SK-N-SH treated with all-trans-retinoic acid at 6 μM for 48 hours (cell line): ENCODE results near the gene UBE4A.

Experiments used
- ATAC-seq: fragments of 200-7000 bp; cut with Tn5 transposase; 3 replicates; pipeline ENCODE4 v1.9.1; 2020; ENCODE audit warnings: mild to moderate bottlenecking, moderate library complexity
- ARNTL ChIP-seq: fragments of 450-650 bp; formaldehyde crosslinking; IDR thresholded peaks from 2 replicates; pipeline ENCODE4 v1.5.0; 2020; ENCODE audit warnings: low read depth, mild to moderate bottlenecking, moderate library complexity, borderline replicate concordance
- BACH2 ChIP-seq: fragments of 250-450 bp; sonication (Bioruptor Pico); IDR thresholded peaks from 2 replicates; pipeline ENCODE4 v1.9.0; 2021; ENCODE audit warnings: mild to moderate bottlenecking, borderline replicate concordance
- CREB5 ChIP-seq: fragments of 250-450 bp; sonication (Bioruptor Pico); IDR thresholded peaks from 2 replicates; pipeline ENCODE4 v1.5.1; 2020; ENCODE audit warnings: low read depth, mild to moderate bottlenecking, moderate library complexity
- CSDC2 ChIP-seq: fragments of 250-450 bp; sonication (Bioruptor Pico); IDR thresholded peaks from 2 replicates; pipeline ENCODE4 v1.5.0; 2020; ENCODE audit warnings: mild to moderate bottlenecking, moderate library complexity
- CSRNP3 ChIP-seq: fragments of 250-450 bp; sonication (Bioruptor Pico); IDR thresholded peaks from 2 replicates; pipeline ENCODE4 v1.5.1; 2021; ENCODE audit warnings: mild to moderate bottlenecking, moderate library complexity
- ESRRG ChIP-seq: fragments of 250-450 bp; sonication (Bioruptor Pico); IDR thresholded peaks from 2 replicates; pipeline ENCODE4 v1.6.1; 2021; ENCODE audit warnings: mild to moderate bottlenecking
- OSR1 ChIP-seq: fragments of 250-450 bp; sonication (Bioruptor Pico); IDR thresholded peaks from 2 replicates; pipeline ENCODE4 v1.8.0; 2022; ENCODE audit warnings: moderate library complexity, mild to moderate bottlenecking, inconsistent platforms
- PPARA ChIP-seq: fragments of 250-450 bp; sonication (Bioruptor Pico); IDR thresholded peaks from 2 replicates; pipeline ENCODE4 v1.5.0; 2020; ENCODE audit warnings: mild to moderate bottlenecking, borderline replicate concordance
- SNAI2 ChIP-seq: fragments of 250-450 bp; sonication (Bioruptor Pico); IDR thresholded peaks from 2 replicates; pipeline ENCODE4 v1.5.0; 2020; ENCODE audit warnings: mild to moderate bottlenecking, moderate library complexity
- TCF4 ChIP-seq: fragments of 250-450 bp; sonication (Bioruptor Pico); IDR thresholded peaks from 2 replicates; pipeline ENCODE4 v1.8.0; 2021; ENCODE audit warnings: mild to moderate bottlenecking, moderate library complexity, borderline replicate concordance
- TOX ChIP-seq: fragments of 250-450 bp; sonication (Bioruptor Pico); IDR thresholded peaks from 2 replicates; pipeline ENCODE4 v1.8.0; 2021; ENCODE audit warnings: mild to moderate bottlenecking, moderate library complexity, borderline replicate concordance
- ZC3H10 ChIP-seq: fragments of 250-450 bp; sonication (Bioruptor Pico); IDR thresholded peaks from 2 replicates; pipeline ENCODE4 v1.5.1; 2021; ENCODE audit warnings: mild to moderate bottlenecking, moderate library complexity
- ZFP30 ChIP-seq: fragments of 450-650 bp; formaldehyde crosslinking; IDR thresholded peaks from 2 replicates; pipeline ENCODE4 v1.5.0; 2022; ENCODE audit warnings: mild to moderate bottlenecking, moderate library complexity
- ZNF565 ChIP-seq: fragments of 450-650 bp; formaldehyde crosslinking; conservative IDR thresholded peaks from 2 replicates; pipeline ENCODE4 v1.5.0; 2020; ENCODE audit warnings: low read depth, mild to moderate bottlenecking, moderate library complexity
- ZNF70 ChIP-seq: fragments of 450-650 bp; formaldehyde crosslinking; IDR thresholded peaks from 2 replicates; pipeline ENCODE4 v1.5.0; 2020; ENCODE audit warnings: mild to moderate bottlenecking, moderate library complexity
- ZNF8 ChIP-seq: fragments of 450-650 bp; formaldehyde crosslinking; IDR thresholded peaks from 2 replicates; pipeline ENCODE4 v1.5.0; 2020; ENCODE audit warnings: mild to moderate bottlenecking, moderate library complexity
- TF ChIP-seq, protein P1 (sequence below): fragments of 250-450 bp; sonication (Bioruptor Pico); IDR thresholded peaks from 2 replicates; pipeline ENCODE4 v1.8.0; 2021; ENCODE audit warnings: low read depth, mild to moderate bottlenecking, moderate library complexity, borderline replicate concordance
- TF ChIP-seq, protein P2 (sequence below): fragments of 250-450 bp; sonication (Bioruptor Pico); IDR thresholded peaks from 2 replicates; pipeline ENCODE4 v1.8.0; 2020; ENCODE audit warnings: mild to moderate bottlenecking, moderate library complexity, borderline replicate concordance

The UBE4A gene

GRCh38 chr11:118342503-118343161 is 16.8 kb upstream of the UBE4A start, which contains the start of gene CD3D (continued):
- no peak for TF ChIP-seq TOX (CRISPR knock-in tag)
- no peak for TF ChIP-seq ESRRG (CRISPR knock-in tag)

- TF ChIP-seq ZC3H10 (CRISPR knock-in tag) (no peak), ZFP30 (no peak), BACH2 (CRISPR knock-in tag) (no peak), ZNF8 (CRISPR knock-in tag) (no peak), PPARA (no peak)
- TF ChIP-seq, protein P1, sequence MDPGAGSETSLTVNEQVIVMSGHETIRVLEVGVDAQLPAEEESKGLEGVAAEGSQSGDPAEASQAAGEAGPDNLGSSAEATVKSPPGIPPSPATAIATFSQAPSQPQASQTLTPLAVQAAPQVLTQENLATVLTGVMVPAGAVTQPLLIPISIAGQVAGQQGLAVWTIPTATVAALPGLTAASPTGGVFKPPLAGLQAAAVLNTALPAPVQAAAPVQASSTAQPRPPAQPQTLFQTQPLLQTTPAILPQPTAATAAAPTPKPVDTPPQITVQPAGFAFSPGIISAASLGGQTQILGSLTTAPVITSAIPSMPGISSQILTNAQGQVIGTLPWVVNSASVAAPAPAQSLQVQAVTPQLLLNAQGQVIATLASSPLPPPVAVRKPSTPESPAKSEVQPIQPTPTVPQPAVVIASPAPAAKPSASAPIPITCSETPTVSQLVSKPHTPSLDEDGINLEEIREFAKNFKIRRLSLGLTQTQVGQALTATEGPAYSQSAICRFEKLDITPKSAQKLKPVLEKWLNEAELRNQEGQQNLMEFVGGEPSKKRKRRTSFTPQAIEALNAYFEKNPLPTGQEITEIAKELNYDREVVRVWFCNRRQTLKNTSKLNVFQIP (CRISPR knock-in tag) = no peak
- ATAC-seq = no peak
Measured at GRCh38 chr11:118343248-118343647, 16.2 kb upstream of the UBE4A start.

DNA sequence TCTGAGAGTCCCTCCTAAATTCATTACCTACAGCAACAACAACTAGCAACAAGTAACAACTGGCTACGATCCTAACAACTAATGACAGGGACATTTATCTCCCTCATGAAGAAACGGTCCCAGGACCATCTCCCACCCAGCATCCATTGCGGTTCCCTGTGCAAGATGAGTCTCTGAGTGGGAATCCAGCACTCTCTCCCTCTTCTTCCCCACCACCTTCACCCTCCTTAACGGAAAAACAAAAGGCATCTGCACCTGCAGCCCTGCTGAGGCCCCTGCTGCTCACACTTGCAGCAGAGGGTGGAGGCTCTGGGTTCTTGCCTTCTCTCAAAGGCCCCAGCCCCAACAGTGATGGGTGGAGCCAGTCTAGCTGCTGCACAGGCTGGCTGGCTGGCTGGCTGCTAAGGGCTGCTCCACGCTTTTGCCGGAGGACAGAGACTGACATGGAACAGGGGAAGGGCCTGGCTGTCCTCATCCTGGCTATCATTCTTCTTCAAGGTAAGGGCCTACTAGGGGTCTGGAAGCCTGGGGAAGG is 15.4 kb upstream of the UBE4A start, which contains the start of gene CD3G:
CD3G (plus strand) TSS at position 364 of the 535 bp plus-strand sequence; CDS start at position 444, 80 bp downstream.
- no peak for TF ChIP-seq CSDC2 (CRISPR knock-in tag)
- TF ChIP-seq CSRNP3 = no peak
- no peak for TF ChIP-seq ZNF565 (CRISPR knock-in tag)
- TF ChIP-seq CREB5 (CRISPR knock-in tag) = no peak
- TF ChIP-seq, protein P2, sequence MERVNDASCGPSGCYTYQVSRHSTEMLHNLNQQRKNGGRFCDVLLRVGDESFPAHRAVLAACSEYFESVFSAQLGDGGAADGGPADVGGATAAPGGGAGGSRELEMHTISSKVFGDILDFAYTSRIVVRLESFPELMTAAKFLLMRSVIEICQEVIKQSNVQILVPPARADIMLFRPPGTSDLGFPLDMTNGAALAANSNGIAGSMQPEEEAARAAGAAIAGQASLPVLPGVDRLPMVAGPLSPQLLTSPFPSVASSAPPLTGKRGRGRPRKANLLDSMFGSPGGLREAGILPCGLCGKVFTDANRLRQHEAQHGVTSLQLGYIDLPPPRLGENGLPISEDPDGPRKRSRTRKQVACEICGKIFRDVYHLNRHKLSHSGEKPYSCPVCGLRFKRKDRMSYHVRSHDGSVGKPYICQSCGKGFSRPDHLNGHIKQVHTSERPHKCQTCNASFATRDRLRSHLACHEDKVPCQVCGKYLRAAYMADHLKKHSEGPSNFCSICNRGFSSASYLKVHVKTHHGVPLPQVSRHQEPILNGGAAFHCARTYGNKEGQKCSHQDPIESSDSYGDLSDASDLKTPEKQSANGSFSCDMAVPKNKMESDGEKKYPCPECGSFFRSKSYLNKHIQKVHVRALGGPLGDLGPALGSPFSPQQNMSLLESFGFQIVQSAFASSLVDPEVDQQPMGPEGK (CRISPR knock-in tag) = no peak
- TF ChIP-seq TCF4 (CRISPR knock-in tag) = no peak
- TF ChIP-seq, protein P1 (CRISPR knock-in tag) = no peak
- no peak for TF ChIP-seq ZC3H10 (CRISPR knock-in tag)
- no peak for TF ChIP-seq PPARA
- ATAC-seq = no peak

DNA sequence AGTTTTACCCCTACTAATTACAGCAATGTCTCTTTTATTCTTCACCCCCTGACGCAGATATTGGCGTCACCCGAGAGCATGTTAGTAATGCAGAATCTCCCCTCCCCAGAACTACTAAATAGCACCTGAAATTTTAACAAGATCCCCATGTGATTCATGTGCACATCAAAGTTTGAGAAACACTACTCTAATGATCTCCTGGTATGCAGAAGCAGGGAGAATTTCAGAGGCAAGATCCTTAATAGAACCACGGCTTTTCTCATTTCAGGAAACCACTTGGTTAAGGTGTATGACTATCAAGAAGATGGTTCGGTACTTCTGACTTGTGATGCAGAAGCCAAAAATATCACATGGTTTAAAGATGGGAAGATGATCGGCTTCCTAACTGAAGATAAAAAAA is 9.9 kb upstream of the UBE4A start:
- ATAC-seq = no peak
- TF ChIP-seq CREB5 (CRISPR knock-in tag) (no peak), OSR1 (CRISPR knock-in tag) (no peak), ZNF8 (CRISPR knock-in tag) (no peak), SNAI2 (CRISPR knock-in tag) (no peak), CSRNP3 (no peak), TOX (CRISPR knock-in tag) (no peak), BACH2 (CRISPR knock-in tag) (no peak), ARNTL (CRISPR knock-in tag) (no peak), ZNF70 (CRISPR knock-in tag) (no peak), ZNF565 (CRISPR knock-in tag) (no peak)
- TF ChIP-seq, protein P2 (CRISPR knock-in tag) = no peak
